ENCODE results near the gene FNIP2.
"Not testable (repeated sequence)": the region's sequence is repeated elsewhere in the genome, so short reads cannot be mapped to it uniquely, and the experiment has no call there.

FNIP2 gene

DNA sequence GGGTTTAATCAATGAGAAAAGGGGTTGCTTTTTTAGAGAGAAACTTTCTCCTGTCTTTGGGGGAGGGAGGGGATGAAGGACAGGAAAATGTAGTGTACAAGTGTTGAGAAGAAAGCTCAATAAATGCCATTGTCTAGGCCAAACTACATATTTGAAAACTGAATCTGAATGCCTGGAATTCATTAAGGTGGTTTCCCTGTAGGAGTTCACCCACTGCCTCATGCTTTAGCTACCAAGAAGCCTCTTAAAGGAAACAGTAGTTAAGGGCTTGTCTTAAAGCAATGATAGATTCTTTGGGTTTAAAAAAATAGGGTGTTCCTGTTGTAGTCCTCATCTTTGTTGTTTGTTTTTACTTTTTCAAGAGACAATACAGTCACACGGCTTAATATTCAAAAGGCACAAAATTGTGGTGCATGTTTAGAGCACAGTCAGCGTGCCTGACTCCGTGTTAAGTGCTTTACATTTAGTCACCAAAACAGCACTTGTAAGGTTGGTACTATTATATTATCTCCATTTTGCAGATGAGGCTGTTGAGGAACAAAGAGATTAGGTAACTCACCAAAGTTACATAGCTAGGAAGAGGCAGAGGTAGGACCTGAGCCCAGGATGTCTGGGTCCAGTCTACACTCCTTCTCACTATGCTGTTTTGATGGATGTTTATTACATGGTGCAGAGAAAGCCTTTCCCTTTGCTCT lies 46.0 kb downstream of the FNIP2 start:
- no peak for DNase-seq (ENCODE audit: low read depth)

DNA sequence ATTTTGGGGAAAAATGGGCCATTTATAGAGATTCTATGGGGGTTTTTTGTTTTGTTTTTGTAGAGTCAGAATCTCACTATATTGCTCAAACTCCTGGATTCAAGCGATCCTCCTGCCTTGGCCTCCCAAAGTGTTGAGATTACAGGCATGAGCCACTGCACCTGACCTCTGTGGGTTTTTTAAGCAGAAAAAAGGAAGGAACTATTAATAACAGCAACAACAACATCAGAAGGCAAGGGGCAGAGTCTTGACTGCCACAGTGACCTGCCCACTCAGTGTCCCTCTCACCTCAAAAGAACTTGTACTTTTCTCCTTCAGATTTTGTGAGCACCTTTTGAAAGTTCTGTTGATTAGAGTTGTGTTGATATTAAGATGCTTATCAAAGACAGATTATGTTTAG lies 48.1 kb downstream of the FNIP2 start:
- DNase-seq (ENCODE audit: low read depth) = no peak

DNA sequence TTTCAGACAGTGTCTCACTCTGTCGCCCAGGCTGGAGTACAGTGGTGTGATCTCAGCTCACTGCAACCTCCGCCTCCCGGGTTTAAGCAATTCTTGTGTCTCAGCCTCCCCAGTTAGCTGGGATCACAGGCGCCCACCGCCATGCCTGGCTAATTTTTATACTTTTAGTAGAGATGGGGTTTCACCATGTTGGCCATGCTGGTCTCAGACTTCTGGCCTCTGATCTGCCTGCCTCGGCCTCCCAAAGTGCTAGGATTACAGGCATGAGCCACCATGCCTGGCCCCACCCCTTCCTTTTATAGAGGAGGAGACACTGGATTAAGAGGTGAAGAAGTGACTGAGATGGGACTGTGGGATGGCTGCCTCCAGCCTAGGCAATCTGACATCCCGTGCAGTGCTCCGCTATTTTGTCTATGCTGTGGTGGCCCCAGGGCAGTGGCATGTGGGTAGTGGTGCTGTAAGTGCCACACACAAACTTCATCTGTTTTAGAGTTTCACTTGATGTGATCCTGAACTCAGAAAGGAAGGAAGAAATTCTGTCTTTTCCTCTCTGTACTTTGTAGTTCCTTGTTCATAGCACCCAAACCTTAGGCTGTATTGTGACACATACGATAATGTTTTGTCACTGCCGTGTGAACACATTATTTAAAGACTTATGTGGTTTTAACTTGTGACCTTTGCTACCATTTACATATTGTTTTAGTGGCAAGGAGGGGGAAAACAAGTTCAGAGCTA lies 48.9 kb downstream of the FNIP2 start:
- no peak for DNase-seq (ENCODE audit: low read depth)

DNA sequence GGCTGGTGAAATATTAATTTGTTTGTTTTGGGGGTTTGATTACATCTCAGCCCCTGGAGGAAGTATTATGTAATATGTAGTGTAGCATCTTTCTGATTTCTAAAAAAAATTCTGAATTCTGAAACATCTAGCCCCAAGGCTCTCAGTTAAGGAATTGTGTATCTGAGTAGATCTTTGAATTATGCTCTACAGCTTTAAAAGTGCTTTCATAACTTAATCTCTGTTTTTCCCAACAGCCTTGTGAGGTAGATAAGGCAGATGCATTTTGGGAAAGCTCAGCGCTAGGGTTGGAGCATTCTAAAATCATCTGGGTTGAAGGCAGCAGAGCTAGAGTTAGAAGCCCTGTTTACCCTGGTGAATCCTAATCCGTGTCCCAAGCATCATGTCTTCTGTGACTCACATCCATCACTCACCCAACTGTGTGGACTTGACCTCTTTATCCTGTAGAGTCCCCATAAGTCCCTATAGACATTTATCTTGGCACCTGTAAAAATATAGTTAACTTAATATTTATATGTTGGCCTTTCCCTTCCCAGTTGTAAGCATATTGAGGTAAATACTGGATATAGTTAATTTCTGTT lies 49.8 kb downstream of the FNIP2 start:
- DNase-seq (ENCODE audit: low read depth) = no peak

DNA sequence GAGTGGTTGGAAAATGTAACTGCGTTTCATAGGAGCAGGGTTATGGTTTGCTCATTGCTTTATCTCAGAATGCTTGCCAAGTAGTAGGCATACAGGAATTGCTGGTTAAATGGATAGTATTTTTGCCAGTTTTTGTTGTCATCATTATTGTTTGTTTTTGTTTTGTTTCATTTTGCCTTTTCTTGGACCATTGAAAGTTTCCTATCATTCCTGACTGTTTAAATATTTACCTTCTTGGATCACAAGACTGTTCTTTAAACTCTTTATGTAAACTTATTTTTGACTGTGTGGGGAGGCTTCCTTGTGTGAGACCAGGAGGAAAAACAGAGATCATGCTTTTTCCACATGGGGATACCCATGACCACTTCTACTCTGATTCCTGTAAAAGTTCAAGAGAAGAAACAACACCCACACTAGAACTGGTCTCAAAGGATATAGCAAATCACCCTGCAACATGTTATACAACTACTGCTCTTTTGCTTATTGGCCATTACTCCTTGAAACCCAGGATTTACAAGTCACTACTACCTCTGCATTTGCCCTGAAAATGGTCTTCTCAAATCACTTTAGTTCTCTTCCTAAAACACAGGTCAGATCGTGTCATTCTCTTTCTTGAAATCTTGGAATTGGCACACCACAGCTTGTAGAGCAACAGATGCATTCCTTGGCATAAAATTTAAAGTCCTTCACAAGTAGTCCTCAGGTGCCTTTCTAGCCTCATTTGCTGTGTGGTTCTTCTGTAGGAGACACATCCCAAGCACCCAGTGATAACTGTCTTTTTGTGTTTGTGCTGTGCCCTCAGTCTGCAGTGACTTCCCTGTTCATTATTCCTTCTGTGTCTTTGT lies 51.3 kb downstream of the FNIP2 start:
- no peak for DNase-seq (ENCODE audit: low read depth)

DNA sequence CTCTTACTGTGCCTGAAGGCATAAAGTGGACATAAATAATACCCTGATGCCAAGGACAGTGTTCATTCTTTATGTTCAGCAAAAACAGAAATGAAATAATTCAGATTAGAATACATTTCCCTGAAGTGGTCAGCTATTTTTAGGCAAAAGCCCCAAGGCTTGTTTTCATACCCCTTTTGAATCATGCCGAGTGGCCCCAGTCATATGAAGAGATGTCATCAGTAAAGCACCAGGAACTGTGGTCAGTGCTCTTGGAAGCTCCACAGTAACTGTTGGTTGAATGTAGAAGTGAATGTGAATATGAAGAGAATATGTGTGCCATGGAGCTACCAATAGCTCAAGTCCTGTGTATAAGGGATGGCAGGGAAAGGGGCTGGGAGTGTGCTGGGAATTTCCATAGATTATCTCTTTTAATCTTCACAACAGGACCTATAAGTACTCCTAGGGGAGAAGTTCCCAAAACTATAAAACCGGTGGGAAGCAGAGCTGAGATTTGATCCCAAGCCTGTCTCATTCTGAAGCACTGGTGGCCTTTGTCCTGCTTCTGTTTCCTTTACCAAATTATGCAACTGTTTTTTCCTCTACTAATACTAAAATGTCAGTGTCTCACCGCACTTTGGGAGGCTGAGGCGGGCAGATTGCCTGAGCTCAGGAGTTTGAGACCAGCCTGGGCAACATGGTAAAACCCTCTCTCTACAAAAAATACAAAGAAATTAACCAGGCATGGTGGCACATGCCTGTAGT lies 52.6 kb downstream of the FNIP2 start:
- no peak for DNase-seq (ENCODE audit: low read depth)

DNA sequence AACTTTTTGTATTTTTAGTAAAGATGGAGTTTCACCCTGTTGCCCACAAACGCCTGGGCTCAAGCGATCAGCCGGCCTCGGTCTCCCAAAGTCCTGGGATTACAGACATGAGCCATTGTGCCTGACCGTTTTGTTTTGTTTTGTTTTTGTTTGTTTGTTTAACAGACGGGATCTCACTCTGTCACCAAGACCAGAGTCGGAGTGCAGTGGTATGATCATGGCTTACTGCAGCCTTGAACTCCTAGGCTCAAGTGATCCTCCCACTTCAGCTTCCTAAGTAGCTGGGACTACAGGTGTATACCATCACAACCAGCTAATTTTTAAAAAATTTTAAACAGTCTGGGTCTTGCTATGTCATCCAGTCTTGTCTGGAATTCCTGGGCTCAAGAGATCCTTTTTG lies 53.5 kb downstream of the FNIP2 start:
- no peak for DNase-seq (ENCODE audit: low read depth)

DNA sequence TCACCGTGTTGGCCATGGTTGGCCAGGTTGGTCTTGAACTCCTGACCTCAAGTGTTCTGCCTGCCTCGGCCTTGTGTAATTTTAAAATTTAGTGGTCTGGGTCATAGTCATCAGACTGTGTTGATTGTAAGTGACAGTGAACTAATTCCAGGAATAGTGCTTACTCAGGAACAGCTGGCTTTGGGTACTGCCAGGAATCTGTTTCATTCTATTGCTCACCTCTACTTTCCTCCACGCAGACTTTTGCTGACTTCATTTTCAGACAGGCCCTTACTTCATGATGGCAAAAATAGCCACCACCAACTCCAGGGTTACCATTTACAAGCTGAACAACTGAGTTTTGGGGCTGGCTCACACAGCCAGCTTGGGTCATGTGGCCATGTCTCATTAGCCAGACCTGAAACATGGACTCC lies 54.6 kb downstream of the FNIP2 start:
- no peak for DNase-seq (ENCODE audit: low read depth)

DNA sequence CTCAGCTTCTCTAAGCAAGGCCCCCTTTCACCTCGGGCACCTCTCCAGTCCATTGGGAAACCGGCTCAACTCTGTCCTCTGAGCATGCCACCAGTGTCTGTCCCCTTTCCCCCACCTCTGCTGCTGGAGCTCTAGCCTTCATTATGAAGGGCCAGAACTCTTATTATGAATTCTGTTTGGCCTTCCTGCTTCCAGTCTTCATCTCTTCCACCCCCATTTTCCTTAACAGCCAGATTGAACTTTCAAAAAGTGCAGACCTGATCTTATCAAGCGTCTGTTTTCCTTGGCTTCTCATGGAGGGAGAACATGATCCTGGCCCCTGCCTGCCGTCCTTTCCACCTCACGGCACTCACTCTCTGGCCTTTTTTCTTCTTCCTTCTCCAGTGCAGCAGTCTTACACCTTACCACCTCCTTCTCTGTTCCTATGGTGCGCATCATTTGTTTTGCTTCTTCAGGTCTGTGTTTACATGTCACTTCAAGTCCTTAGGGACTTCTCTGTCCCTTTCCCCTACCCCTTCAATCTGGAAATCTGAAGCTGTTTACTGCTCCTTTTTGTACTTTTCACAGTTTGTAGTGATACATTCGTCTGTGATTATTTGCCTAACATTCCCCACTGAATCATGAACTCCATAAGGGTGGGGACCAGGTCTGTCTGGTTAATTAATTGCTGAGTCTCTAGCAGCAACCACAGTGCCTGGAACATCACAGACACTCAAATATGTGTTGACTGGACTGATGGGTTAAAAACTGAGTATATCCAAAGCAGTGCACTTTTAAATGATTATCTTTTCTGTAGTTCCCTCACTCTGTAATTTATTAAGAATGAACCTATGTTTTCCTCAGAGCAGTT lies 55.8 kb downstream of the FNIP2 start:
- DNase-seq (ENCODE audit: low read depth) = no peak

DNA sequence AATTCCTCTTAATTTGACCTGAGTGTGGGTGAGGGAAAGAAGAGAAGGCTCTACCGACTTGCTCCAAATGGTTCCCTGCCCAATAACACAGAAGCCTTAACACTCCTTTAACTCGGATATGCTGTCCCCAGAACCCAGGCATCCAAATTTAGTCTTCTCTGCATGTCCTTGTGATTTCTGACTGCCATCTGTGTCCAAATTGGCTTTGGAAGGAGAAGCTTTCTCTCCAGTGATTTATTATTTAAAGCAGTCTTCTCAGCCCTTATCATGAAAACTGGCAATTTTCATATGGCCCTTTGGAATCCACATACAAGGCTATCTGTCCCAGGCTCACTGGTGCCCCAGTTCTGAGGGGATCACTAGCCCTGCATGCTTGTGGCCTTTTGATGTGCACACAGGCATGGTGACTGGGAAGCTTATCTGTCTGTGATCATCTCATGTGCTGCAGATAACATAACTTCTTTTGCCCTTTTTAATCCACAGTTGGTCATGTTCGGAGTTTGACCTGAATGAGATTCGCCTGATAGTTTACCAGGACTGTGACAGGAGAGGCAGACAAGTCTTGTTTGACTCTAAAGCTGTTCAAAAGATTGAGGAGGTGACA lies 56.7 kb downstream of the FNIP2 start:
- no peak for DNase-seq (ENCODE audit: low read depth)

DNA sequence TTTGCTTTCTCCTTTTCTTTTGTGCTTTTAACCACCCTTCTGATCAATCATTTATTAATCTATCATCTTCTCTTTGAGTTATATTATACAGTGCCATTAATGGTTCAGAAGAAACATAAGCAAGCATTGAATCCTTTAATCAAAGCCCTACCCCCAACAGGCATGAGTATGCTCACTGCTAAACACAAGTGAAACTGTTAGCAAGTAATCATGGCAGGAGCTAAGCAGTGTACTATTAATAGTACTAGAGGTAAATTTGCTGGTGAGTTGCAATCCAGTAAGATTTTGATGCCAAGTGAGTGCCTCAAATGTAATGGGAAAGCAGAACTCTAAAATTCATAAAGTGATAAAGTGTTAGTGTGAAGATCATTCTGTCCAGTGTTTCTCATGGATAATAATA lies 57.2 kb downstream of the FNIP2 start:
- no peak for DNase-seq (ENCODE audit: low read depth)

DNA sequence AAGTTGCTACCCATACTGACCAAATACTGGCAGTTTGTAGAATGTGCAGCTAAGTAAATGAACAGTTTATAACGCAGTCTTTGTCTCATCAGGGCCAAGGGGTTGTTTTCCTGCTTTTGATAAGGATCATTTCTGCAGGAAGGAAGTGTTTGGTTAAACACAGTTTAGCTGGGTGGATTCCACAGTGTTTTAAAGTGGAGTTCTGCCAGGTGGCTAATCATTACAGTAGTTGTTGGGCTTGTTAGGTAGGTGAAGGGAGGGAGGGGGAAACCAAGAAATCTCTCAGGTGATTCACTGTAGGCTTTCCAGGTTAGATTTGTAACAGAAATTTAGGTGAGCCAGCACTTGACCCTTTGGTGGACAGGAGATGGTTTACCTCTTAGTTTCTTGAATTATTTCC lies 58.1 kb downstream of the FNIP2 start:
- no peak for DNase-seq (ENCODE audit: low read depth)

DNA sequence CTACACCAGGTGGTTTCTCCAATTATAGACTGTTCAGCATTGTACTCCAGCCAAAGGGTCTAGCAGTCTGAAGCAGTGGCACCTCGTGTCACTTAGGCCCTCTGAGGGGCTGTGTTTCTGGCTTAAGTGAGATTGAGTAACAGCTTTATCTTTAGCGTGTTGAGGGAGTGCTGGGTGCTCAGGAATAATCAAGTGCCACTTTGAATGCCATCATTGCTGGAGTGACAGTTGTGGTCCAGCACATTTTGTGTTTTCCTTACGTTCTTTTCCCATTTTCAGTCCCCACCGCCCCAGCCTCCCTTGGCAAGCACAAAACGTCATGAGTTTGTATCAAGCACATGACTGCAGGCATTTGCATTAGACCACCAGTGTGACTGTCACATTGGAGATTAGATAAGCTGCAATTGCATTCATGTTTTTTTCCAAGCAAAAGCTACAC lies 58.7 kb downstream of the FNIP2 start:
- no peak for DNase-seq (ENCODE audit: low read depth)

DNA sequence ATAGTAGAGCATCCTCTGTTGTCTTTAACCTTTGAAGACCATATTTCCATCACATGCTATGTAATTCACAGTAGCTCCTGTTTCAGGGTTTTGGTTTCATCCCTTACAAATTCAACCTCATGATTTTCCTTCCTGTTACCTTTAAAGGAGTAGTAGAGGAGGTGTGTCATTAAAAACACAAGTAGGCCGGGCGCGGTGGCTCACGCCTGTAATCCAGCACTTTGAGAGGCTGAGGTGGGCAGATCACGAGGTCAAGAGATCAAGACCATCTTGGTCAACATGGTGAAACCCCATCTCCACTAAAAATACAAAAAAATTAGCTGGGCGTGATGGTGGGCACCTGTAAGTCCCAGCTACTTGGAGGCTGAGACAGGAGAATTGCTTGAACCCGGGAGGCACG lies 59.3 kb downstream of the FNIP2 start:
- DNase-seq (ENCODE audit: low read depth) = not testable (repeated sequence)

DNA sequence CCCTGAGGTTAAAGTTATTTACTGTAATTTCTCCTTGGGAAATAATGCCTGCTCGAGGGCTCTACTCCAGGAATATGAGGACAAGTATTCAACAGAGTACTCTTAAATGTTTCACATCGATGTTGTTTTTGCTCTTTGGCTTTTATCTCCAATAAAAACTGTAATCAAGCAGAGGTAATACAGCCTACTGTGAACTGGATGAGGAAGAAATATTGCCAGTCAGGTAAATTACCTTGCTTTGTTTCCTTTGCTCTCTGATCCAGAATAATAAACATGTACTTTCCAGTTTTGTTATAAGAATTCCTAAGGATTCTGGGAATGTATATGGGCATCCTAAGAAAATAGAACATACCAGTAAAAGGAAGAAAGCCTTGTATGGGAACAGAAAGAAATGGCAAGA lies 60.4 kb downstream of the FNIP2 start:
- DNase-seq (ENCODE audit: low read depth) = no peak

DNA sequence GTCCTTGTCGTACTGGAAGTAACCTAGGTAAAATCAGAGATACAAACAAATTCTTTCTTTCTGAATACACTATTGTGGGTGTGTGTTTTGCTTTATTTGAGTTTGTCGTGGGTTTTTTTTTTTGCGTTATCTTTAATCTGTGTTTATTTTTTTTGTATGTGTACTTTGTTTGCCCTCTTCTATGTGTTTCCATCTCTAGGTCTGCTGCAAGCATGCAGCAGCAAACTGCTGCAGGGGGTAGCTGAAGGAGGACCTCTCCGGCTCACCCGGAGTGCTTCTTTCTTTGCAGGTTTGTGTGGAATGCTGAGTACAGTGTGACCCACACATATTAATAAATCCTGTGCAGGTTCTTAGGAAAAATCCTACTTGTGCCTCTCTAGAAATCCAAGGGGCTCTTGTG lies 64.8 kb downstream of the FNIP2 start:
- DNase-seq (ENCODE audit: low read depth) = no peak

DNA sequence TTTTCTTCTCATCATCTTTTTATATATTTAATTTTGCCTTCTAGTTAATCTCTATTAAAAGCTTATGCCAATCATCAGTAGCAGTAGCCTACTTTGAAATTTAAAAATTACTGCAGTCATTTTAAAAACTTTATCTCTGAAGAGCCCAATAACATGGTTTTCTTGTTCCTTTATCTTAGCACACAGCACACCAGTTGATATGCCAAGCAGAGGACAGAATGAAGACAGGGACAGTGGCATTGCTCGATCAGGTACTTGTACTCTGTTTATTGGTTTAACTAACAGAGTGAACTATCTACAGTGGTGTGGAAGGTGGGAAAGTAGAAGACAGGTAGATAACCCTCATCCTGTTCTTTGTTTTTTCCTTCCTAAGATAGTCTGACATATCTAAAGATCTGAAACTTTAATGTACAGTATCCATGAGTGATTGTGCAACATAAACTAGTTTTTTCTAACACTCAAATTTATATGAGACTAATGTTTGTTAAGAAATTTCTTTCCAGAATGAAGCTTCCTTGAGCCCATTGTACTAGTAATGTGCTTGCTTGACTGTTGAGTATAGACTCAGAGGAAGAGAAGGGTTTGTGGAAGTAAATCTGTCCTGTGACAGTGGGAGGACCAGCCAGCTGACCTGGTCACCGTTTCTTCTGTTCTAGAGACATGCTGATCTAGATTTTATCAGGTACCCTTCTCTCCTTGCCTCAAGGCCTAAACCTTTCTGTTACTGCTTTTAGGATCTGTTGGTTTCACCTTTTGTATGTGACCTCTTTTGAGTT lies 66.6 kb downstream of the FNIP2 start:
- DNase-seq (ENCODE audit: low read depth) = no peak

DNA sequence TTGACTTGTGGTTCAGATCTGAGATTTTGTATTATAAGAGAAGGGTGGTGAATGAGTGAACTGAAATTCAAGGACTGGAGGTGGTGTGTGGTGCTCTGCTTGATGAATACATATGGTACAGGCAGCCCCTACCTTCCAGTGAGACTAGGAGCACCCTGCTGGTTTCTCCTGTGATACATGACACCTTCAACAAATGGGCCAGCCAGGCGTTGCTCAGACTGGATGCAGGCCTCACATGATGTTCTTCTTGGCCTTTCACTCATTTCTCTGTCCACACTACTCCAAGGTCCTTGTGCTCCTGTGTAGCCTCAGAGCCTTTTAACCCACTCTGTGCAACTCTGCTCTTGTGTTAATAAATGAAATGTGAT lies 67.2 kb downstream of the FNIP2 start:
- no peak for DNase-seq (ENCODE audit: low read depth)

DNA sequence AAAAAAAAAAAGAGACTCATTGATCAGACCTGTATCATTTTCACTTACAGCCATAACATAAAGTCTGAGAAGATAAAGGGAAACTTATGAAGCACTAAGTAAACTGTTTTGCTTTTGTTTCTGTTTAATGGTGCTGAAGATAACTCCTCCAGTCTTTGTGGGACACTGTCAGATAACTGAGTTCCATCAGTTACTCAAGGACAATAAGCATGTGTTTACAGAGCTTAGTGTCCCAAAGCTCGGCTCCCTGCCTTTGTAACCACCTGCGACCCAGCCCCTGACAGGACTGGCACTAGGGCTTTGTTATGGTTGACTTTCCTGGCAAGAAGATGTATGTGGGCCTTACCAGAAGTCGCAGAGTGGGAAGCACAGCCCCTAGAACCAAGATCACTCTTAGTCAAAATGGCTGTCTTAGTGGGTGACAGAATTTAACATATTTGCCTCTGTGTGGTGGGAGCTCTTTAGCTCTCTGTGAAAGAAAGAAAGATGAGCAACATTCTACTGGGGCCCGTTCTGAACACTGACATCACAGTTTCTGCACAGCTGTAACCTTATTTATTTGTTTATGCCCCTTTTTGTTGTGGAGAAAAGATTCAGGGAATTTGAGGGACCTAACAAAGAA lies 68.1 kb downstream of the FNIP2 start:
- no peak for DNase-seq (ENCODE audit: low read depth)

Measured in GM04504 (cell line).